Transverse colon (tissue), 3 donors: ENCODE results near the gene CLK4.

Experiments used
- POLR2A ChIP-seq: fragments of 450-650 bp; IDR thresholded peaks from one replicate; pipeline ENCODE4 v1.6.1; 2016; ENCODE audit warnings: antibody characterized with exemption, mild to moderate bottlenecking, moderate library complexity
- TF ChIP-seq, protein P1 (sequence below), 5 experiments: fragments of 200-600 bp in 3 of 5; fragments of 450-650 bp in 2 of 5; sonication (generic) in 3 of 5; IDR thresholded peaks; 1 replicate in 2 of 5; 2 replicates in 3 of 5; pipeline ENCODE4 v1.5.1; 2016 to 2017; ENCODE audit warnings: antibody characterized with exemption in 5 of 5, inconsistent platforms in 3 of 5, mild to moderate bottlenecking in 2 of 5, moderate library complexity in 1 of 5

DNA sequence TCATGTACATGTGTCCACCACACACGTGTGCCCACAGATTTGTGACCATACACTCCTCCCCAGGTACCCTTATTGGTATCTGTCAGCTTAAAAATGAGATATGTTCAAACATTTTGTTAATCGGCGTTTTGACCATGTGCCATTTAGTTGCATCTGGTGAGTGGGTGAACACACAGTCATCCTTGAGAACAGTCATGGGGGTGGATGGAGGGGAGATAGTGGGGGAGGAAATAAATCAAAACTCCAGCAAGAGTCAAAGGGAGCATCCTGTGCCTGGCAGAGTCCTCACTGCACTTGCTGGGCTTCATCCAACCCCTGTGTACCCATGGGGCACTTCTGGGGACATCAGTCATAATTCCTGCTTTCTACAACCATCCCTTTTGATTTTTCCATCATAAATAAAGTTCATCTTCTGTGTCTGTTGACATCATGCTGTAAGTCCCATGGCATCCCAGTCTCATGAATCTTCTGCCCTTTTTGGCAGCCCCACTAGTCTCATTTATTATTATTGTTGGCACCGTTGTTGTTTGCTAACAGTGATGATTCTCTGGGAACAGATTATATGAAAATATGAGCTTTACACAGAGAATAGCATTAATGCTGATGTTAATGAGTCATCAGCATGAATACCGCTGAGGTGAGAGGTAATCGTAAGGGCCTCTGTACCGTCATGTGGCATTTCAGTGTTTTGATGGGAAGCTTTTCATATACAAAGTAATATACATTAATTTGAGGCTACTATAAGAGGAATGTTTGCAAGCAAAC, 24.4 kb upstream of the CLK4 start:
- TF ChIP-seq, protein P1, sequence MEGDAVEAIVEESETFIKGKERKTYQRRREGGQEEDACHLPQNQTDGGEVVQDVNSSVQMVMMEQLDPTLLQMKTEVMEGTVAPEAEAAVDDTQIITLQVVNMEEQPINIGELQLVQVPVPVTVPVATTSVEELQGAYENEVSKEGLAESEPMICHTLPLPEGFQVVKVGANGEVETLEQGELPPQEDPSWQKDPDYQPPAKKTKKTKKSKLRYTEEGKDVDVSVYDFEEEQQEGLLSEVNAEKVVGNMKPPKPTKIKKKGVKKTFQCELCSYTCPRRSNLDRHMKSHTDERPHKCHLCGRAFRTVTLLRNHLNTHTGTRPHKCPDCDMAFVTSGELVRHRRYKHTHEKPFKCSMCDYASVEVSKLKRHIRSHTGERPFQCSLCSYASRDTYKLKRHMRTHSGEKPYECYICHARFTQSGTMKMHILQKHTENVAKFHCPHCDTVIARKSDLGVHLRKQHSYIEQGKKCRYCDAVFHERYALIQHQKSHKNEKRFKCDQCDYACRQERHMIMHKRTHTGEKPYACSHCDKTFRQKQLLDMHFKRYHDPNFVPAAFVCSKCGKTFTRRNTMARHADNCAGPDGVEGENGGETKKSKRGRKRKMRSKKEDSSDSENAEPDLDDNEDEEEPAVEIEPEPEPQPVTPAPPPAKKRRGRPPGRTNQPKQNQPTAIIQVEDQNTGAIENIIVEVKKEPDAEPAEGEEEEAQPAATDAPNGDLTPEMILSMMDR (IDR thresholded peaks at IDR 0.05): no peak
- no peak for TF ChIP-seq POLR2A
